ENCODE data around the gene HTRA1.

Gene HTRA1

DNA sequence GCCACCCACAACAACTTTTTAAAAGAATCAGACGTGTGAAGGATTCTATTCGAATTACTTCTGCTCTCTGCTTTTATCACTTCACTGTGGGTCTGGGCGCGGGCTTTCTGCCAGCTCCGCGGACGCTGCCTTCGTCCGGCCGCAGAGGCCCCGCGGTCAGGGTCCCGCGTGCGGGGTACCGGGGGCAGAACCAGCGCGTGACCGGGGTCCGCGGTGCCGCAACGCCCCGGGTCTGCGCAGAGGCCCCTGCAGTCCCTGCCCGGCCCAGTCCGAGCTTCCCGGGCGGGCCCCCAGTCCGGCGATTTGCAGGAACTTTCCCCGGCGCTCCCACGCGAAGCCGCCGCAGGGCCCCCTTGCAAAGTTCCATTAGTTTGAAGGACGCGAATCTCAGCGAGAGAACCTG lies 461 bp upstream of the HTRA1 start:
- Mint-ChIP-seq H3K27me3 (peaks cover 50 to 62% of the 10 kb centered on the region in 2 donors), H3K4me1 (ENCODE audit: low read depth in 2 of 2) (peaks cover 9 to 19% of the 10 kb centered on the region in 2 donors), H3K36me3 (ENCODE audit: insufficient read depth) (peaks cover 6% of the 10 kb centered on the region), H3K4me3 (peak overlapping the region; percentile 43 to 68), H3K9me3 (no peaks in the 10 kb centered on the region), H3K27ac (no peak overlapping the region)
- no peak for DNase-seq
- ATAC-seq (replicated peaks), result no peak

DNA sequence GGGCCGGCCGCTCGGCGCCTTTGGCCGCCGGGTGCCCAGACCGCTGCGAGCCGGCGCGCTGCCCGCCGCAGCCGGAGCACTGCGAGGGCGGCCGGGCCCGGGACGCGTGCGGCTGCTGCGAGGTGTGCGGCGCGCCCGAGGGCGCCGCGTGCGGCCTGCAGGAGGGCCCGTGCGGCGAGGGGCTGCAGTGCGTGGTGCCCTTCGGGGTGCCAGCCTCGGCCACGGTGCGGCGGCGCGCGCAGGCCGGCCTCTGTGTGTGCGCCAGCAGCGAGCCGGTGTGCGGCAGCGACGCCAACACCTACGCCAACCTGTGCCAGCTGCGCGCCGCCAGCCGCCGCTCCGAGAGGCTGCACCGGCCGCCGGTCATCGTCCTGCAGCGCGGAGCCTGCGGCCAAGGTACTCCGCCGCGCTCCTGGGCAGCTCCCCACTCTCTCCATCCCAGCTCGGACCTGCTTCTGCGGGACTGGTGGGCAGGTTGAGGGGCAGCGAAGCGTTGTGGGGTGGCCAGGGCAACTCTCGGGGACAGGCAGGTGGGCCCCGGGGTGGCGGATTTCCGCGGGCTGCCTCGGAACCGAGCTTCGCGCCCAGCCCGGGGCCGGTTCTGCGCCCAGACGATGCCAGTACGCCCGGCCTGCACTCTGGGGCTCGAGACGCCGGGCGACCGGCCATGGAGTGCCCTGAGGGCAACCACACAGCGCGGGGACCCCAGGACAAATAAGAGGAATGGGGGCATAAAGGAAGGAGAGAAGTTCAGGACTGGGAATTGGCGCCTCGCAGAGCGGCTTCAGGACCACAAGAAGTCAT lies 578 bp downstream of the HTRA1 start:
- H3K27ac Mint-ChIP-seq, result no peak overlapping the region
- peaks cover 9 to 19% of the 10 kb centered on the region in 2 donors for H3K4me1 Mint-ChIP-seq (ENCODE audit: low read depth in 2 of 2)
- H3K36me3 Mint-ChIP-seq (ENCODE audit: insufficient read depth), result peaks cover 6% of the 10 kb centered on the region
- H3K4me3 Mint-ChIP-seq, result peak overlapping the region; percentile 85 to 88
- DNase-seq (peak in 1 of 3 experiments; percentile 10), ATAC-seq (replicated peaks) (peak; percentile 65)
- H3K9me3 Mint-ChIP-seq, result no peaks in the 10 kb centered on the region
- H3K27me3 Mint-ChIP-seq, result peaks cover 48 to 58% of the 10 kb centered on the region in 2 donors

DNA sequence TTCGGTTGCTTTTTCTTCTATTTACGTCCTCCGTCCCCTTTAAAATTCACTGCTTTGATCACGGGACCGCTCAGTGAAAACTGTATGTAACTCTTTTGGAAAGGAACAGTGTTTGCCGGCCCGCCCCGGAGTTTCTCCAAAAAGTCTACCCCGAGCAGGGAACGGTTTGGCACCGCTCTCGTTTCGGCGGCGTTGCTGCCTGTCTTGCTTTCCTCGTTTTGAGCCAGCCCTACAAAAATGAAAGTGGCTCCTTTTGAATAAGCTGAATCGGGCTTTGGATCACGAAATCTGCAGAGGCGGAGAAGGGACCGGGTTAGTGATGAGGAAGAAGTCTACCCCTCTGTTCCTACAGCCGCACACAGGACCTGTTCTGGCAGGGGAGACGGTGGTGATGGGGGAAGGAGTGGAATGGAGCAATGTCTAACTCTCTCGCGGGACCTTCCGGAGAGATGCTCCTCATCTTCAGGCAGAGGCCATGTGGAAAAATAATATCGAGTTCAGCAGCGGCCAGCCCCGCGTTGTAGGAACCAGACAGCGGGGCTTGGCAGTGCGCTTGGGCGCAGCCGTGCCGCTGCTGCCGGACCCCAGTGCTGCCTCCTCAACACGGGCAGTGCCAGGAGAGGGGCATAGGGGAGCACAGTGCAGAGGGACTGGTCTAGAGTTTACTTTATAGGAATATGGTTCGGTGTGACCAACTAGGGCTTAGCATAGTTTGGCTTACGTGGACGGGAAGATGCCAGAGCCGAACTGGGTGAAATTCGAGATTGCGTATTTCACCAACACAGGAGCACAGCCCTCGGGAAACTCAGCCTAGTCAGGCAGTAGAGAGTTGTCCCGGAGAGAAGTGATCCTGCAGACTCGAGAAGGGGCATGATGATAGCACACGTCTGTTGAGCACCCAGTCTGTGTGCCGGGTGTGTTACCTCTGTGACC lies 1.4 kb downstream of the HTRA1 start:
- H3K4me1 Mint-ChIP-seq (ENCODE audit: low read depth in 2 of 2), result peaks cover 9 to 19% of the 10 kb centered on the region in 2 donors
- H3K27ac Mint-ChIP-seq, result peak overlapping the region in 1 of 2 donors; percentile 74
- H3K27me3 Mint-ChIP-seq, result peaks cover 47 to 52% of the 10 kb centered on the region in 2 donors
- ATAC-seq (replicated peaks) (peak; percentile 26), DNase-seq (no peak)
- peak overlapping the region; percentile 85 to 88 for H3K4me3 Mint-ChIP-seq
- peaks cover 3% of the 10 kb centered on the region for H3K36me3 Mint-ChIP-seq (ENCODE audit: insufficient read depth)
- H3K9me3 Mint-ChIP-seq, result no peaks in the 10 kb centered on the region

- H3K36me3 Mint-ChIP-seq (ENCODE audit: insufficient read depth), result peaks cover 3% of the 10 kb centered on the region
Measured at GRCh38 chr10:122463466-122464249, 2.3 kb downstream of the HTRA1 start.

DNA sequence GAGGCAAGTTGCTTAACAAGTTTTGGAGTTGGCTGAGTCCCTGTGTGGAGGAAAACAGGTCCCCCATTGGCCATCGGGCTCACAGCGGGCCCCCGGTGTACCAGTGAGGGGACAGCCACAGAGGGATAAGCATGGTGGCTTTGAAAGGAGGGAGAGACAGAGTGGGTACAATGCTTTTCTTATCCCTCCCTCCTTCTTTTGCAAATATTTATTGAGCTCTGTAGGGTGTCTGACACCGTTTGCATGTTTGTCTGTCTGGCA lies 2.8 kb downstream of the HTRA1 start:
- ATAC-seq (replicated peaks) (no peak), DNase-seq (no peak)
- Mint-ChIP-seq H3K4me3 (no peak overlapping the region), H3K27me3 (peaks cover 38 to 41% of the 10 kb centered on the region in 2 donors), H3K4me1 (ENCODE audit: low read depth in 2 of 2) (peaks cover 9 to 19% of the 10 kb centered on the region in 2 donors), H3K36me3 (ENCODE audit: insufficient read depth) (peaks cover 3% of the 10 kb centered on the region), H3K27ac (no peak overlapping the region), H3K9me3 (no peaks in the 10 kb centered on the region)

More at GRCh38 chr10:122463466-122464249, 2.3 kb downstream of the HTRA1 start:
- Mint-ChIP-seq H3K4me3 (peak overlapping the region; percentile 85 to 88), H3K27me3 (peaks cover 43 to 47% of the 10 kb centered on the region in 2 donors), H3K9me3 (no peaks in the 10 kb centered on the region), H3K4me1 (ENCODE audit: low read depth in 2 of 2) (peaks cover 9 to 19% of the 10 kb centered on the region in 2 donors), H3K27ac (no peak overlapping the region)
- DNase-seq (no peak), ATAC-seq (replicated peaks) (no peak)

DNA sequence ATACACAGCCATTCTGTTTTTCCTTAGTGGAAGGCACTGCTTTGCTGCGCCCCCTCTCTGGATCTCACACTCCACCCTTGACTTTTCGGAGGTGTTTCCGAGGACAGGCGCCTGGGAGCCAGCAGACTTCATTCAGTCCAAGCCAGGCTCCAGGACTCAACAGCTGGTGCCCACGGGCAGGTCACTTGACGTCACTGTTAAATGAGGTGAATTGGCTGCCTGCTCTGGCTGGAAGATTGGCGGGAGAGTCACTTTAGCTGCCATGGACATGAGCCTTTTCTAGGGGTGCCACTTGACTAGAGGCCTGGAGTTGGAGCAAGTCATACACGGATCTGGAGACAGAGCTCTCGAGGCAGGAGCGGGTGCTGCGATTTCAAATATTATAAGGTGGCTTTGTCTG lies 3.2 kb downstream of the HTRA1 start:
- Mint-ChIP-seq H3K36me3 (ENCODE audit: insufficient read depth) (peaks cover 3% of the 10 kb centered on the region), H3K4me1 (ENCODE audit: low read depth in 2 of 2) (peaks cover 9 to 16% of the 10 kb centered on the region in 2 donors), H3K4me3 (no peak overlapping the region), H3K27me3 (peaks cover 34 to 39% of the 10 kb centered on the region in 2 donors), H3K27ac (no peak overlapping the region), H3K9me3 (no peaks in the 10 kb centered on the region)
- ATAC-seq (replicated peaks) (no peak), DNase-seq (no peak)

DNA sequence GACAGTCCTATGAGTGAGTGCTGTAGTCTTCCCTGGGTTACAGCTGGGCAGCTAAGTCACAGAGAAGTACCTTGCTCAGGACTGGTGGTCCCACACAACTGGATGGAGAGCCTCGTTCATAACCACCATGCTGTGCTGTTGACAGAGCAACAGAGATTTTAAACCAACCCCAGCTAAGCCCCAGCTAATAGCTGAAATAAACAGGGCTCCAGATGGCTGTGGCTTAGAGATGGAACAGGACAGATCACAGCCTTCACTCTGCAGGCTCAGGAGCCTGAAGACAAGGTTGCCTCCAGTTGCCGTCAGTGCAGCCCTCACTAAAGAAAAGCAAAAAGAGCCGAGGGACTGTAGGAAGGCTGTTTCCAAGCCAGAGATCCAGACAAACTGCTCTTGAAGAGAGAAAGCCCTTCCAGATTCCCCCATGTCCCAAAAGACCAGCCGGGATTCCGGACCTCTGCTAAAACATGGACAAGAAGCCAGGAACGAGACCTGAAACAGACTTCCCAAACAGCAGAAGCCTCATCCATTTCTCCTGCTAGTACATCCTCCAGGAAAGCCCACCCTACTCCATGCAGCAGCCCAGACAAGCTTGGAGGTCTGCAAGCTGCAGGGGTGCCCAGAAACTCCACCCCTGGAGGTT lies 4.2 kb downstream of the HTRA1 start:
- Mint-ChIP-seq H3K4me1 (ENCODE audit: low read depth in 2 of 2) (peaks cover 9 to 14% of the 10 kb centered on the region in 2 donors), H3K36me3 (ENCODE audit: insufficient read depth) (no peaks in the 10 kb centered on the region), H3K4me3 (no peak overlapping the region), H3K27ac (no peak overlapping the region), H3K9me3 (no peaks in the 10 kb centered on the region), H3K27me3 (peaks cover 28 to 40% of the 10 kb centered on the region in 2 donors)
- DNase-seq, result no peak
- ATAC-seq (replicated peaks), result no peak

GRCh38 chr10:122466951-122467381 lies 5.6 kb downstream of the HTRA1 start:
- no peak for ATAC-seq (replicated peaks)
- no peaks in the 10 kb centered on the region for H3K36me3 Mint-ChIP-seq (ENCODE audit: insufficient read depth)
- H3K4me1 Mint-ChIP-seq (ENCODE audit: low read depth in 2 of 2), result peaks cover 9 to 13% of the 10 kb centered on the region in 2 donors
- H3K4me3 Mint-ChIP-seq, result no peak overlapping the region
- H3K27me3 Mint-ChIP-seq, result peaks cover 41 to 50% of the 10 kb centered on the region in 2 donors
- no peak overlapping the region for H3K27ac Mint-ChIP-seq
- no peak for DNase-seq
- no peaks in the 10 kb centered on the region for H3K9me3 Mint-ChIP-seq

- H3K27ac Mint-ChIP-seq, result no peak overlapping the region
- no peak for DNase-seq
- peaks cover 37 to 46% of the 10 kb centered on the region in 2 donors for H3K27me3 Mint-ChIP-seq
- H3K4me3 Mint-ChIP-seq, result no peak overlapping the region
- peaks cover 4 to 9% of the 10 kb centered on the region in 2 donors for H3K4me1 Mint-ChIP-seq (ENCODE audit: low read depth in 2 of 2)
- H3K36me3 Mint-ChIP-seq (ENCODE audit: insufficient read depth), result no peaks in the 10 kb centered on the region
- H3K9me3 Mint-ChIP-seq, result no peaks in the 10 kb centered on the region
- no peak for ATAC-seq (replicated peaks)
Measured at GRCh38 chr10:122467701-122468100, 6.3 kb downstream of the HTRA1 start.

DNA sequence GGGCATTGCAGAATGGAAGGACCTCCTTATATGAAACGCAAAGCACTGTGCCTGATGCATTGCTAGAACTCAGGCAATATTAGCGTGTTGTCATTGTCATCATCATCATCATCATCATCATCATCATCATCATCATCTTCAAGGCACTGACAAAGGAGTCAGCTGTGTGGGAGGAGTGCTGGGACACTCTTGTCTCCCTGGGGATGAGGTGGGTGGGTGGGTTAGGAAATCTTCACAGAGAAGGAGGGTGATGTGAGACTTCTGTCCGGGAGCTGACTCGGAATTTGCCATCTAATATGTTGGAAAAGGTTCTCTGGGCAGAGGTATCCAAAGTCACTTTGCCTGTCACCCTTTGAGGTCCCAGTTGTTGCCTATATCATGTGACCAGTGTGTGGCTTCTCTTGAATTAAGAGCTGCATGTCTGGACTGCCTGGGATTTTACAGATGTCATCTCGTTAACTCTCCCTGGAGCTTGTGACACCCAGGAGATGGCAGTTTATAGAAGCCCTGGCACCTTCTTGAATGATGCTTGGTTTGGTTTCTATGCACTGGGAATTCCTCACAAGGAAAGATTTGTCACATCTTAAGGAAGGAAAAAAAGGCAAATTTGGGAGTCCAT lies 7.1 kb downstream of the HTRA1 start:
- Mint-ChIP-seq H3K27ac (no peak overlapping the region), H3K27me3 (peaks cover 29 to 39% of the 10 kb centered on the region in 2 donors), H3K4me3 (no peak overlapping the region), H3K4me1 (ENCODE audit: low read depth in 2 of 2) (peaks cover 0 to 5% of the 10 kb centered on the region in 2 donors), H3K9me3 (no peaks in the 10 kb centered on the region), H3K36me3 (ENCODE audit: insufficient read depth) (no peaks in the 10 kb centered on the region)
- ATAC-seq (replicated peaks) (no peak), DNase-seq (no peak)

GRCh38 chr10:122468926-122469781 lies 7.8 kb downstream of the HTRA1 start:
- Mint-ChIP-seq H3K36me3 (ENCODE audit: insufficient read depth) (no peaks in the 10 kb centered on the region), H3K9me3 (no peaks in the 10 kb centered on the region), H3K27me3 (peaks cover 25 to 35% of the 10 kb centered on the region in 2 donors), H3K27ac (no peak overlapping the region), H3K4me3 (no peak overlapping the region), H3K4me1 (ENCODE audit: low read depth in 2 of 2) (peaks cover under 1 to 2% of the 10 kb centered on the region in 2 donors)
- ATAC-seq (replicated peaks) (no peak), DNase-seq (no peak)

DNA sequence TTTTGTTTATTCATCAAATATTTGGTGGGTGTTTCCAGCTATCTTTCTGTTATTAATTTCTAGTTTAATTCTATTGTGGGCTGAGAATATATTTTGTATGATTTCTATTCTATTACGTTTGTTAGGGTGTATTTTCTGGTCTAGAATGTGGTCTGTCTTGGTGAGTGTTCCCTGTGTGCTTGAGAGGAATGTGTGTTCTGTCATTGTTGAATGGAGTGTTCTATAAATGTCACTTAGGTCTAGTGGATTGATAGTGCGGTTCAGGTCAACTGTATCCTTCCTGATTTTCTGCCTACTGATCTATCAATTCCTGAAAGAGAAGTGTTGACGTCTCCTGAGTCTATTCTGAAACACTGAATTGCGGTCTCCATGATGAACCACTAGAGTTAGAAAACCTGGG lies 8.5 kb downstream of the HTRA1 start:
- Mint-ChIP-seq H3K4me1 (ENCODE audit: low read depth in 2 of 2) (peaks cover 3 to 5% of the 10 kb centered on the region in 2 donors), H3K4me3 (no peak overlapping the region), H3K9me3 (no peaks in the 10 kb centered on the region), H3K27me3 (peaks cover 32 to 39% of the 10 kb centered on the region in 2 donors), H3K27ac (no peak overlapping the region), H3K36me3 (ENCODE audit: insufficient read depth) (no peaks in the 10 kb centered on the region)
- ATAC-seq (replicated peaks) (no peak), DNase-seq (no peak)
